Activated naive CD8-positive, alpha-beta T cell treated with anti-CD3 and anti-CD28 coated beads for 36 hours (primary cell): ENCODE data around the gene CD2BP2. TPM values are rescaled to one million over a fixed set of nuclear protein-coding genes. Genes with fewer than 3 reads are reported as not detected.

Source experiments
- DNase-seq: peaks from one replicate; pipeline ENCODE4 v3.0.0; 2021
- H3K27ac Mint-ChIP-seq: one replicate; pipeline ENCODE4 v1.8.0; 2022; ENCODE audit warnings: mild to moderate bottlenecking, moderate library complexity, mixed read lengths
- H3K27me3 Mint-ChIP-seq: one replicate; pipeline ENCODE4 v1.8.0; 2022; ENCODE audit warnings: mild to moderate bottlenecking, mixed read lengths
- H3K36me3 Mint-ChIP-seq: one replicate; pipeline ENCODE4 v1.8.0; 2021; ENCODE audit warnings: mild to moderate bottlenecking, mixed read lengths
- H3K4me1 Mint-ChIP-seq: one replicate; pipeline ENCODE4 v1.8.0; 2021; ENCODE audit warnings: mixed read lengths
- H3K4me3 Mint-ChIP-seq: one replicate; pipeline ENCODE4 v1.8.0; 2022; ENCODE audit warnings: mild to moderate bottlenecking, moderate library complexity, mixed read lengths
- H3K9me3 Mint-ChIP-seq: one replicate; pipeline ENCODE4 v1.8.0; 2022; ENCODE audit warnings: mixed read lengths
- total RNA-seq, 2 experiments: library from RNA; stranded (reverse); gene quantifications; one replicate each; pipeline ENCODE4 v1.2.3, GENCODE V29; 2021

The CD2BP2 gene
- total RNA-seq, 2 experiments from 2014 or later, result 60.7 to 66.8 TPM

- no peaks in the 10 kb centered on the region for H3K9me3 Mint-ChIP-seq
- peak overlapping the region; percentile 92 for H3K4me3 Mint-ChIP-seq
- peak; percentile 39 for DNase-seq
- peak overlapping the region; percentile 96 for H3K27ac Mint-ChIP-seq
- H3K4me1 Mint-ChIP-seq, result peaks cover 45% of the 10 kb centered on the region
- peaks cover 42% of the 10 kb centered on the region for H3K36me3 Mint-ChIP-seq
- H3K27me3 Mint-ChIP-seq, result peaks cover 3% of the 10 kb centered on the region
Measured at GRCh38 chr16:30381291-30382041, 26.4 kb upstream of the CD2BP2 start.

- Mint-ChIP-seq H3K36me3 (peaks cover 42% of the 10 kb centered on the region), H3K4me3 (peak overlapping the region; percentile 92), H3K27ac (peak overlapping the region; percentile 96), H3K9me3 (no peaks in the 10 kb centered on the region), H3K4me1 (peaks cover 45% of the 10 kb centered on the region), H3K27me3 (peaks cover 3% of the 10 kb centered on the region)
- no peak for DNase-seq
Measured at GRCh38 chr16:30380803-30381208, 25.7 kb upstream of the CD2BP2 start.

GRCh38 chr16:30380072-30380802, 25.1 kb upstream of the CD2BP2 start:
- peaks cover 42% of the 10 kb centered on the region for H3K36me3 Mint-ChIP-seq
- H3K27ac Mint-ChIP-seq, result peak overlapping the region; percentile 100
- H3K4me1 Mint-ChIP-seq, result peaks cover 47% of the 10 kb centered on the region
- H3K4me3 Mint-ChIP-seq, result peak overlapping the region; percentile 96
- DNase-seq, result no peak
- no peaks in the 10 kb centered on the region for H3K9me3 Mint-ChIP-seq
- H3K27me3 Mint-ChIP-seq, result peaks cover 3% of the 10 kb centered on the region

GRCh38 chr16:30379158-30379783, 24.2 kb upstream of the CD2BP2 start:
- Mint-ChIP-seq H3K9me3 (no peaks in the 10 kb centered on the region), H3K27ac (peak overlapping the region; percentile 100), H3K27me3 (peaks cover 3% of the 10 kb centered on the region), H3K4me1 (peaks cover 47% of the 10 kb centered on the region), H3K4me3 (peak overlapping the region; percentile 96), H3K36me3 (peaks cover 42% of the 10 kb centered on the region)
- DNase-seq, result no peak

GRCh38 chr16:30378236-30379157, 23.4 kb upstream of the CD2BP2 start:
- no peaks in the 10 kb centered on the region for H3K9me3 Mint-ChIP-seq
- H3K4me3 Mint-ChIP-seq, result peak overlapping the region; percentile 96
- H3K36me3 Mint-ChIP-seq, result peaks cover 38% of the 10 kb centered on the region
- peaks cover 44% of the 10 kb centered on the region for H3K4me1 Mint-ChIP-seq
- peak; percentile 100 for DNase-seq
- H3K27me3 Mint-ChIP-seq, result peaks cover 3% of the 10 kb centered on the region
- peak overlapping the region; percentile 100 for H3K27ac Mint-ChIP-seq

- peak overlapping the region; percentile 96 for H3K4me3 Mint-ChIP-seq
- H3K4me1 Mint-ChIP-seq, result peaks cover 41% of the 10 kb centered on the region
- peaks cover 38% of the 10 kb centered on the region for H3K36me3 Mint-ChIP-seq
- no peaks in the 10 kb centered on the region for H3K9me3 Mint-ChIP-seq
- peaks cover 3% of the 10 kb centered on the region for H3K27me3 Mint-ChIP-seq
- DNase-seq, result peak; percentile 85
- H3K27ac Mint-ChIP-seq, result peak overlapping the region; percentile 100
Measured at GRCh38 chr16:30377812-30378235, 22.7 kb upstream of the CD2BP2 start.

GRCh38 chr16:30377050-30377811, 22.1 kb upstream of the CD2BP2 start:
- peaks cover 38% of the 10 kb centered on the region for H3K36me3 Mint-ChIP-seq
- H3K27me3 Mint-ChIP-seq, result peaks cover 3% of the 10 kb centered on the region
- peaks cover 37% of the 10 kb centered on the region for H3K4me1 Mint-ChIP-seq
- no peaks in the 10 kb centered on the region for H3K9me3 Mint-ChIP-seq
- peak overlapping the region; percentile 96 for H3K4me3 Mint-ChIP-seq
- H3K27ac Mint-ChIP-seq, result peak overlapping the region; percentile 100
- DNase-seq, result no peak

GRCh38 chr16:30376461-30376902, 21.4 kb upstream of the CD2BP2 start:
- H3K27me3 Mint-ChIP-seq, result peaks cover 3% of the 10 kb centered on the region

GRCh38 chr16:30375864-30376263, 20.8 kb upstream of the CD2BP2 start:
- Mint-ChIP-seq H3K9me3 (no peaks in the 10 kb centered on the region), H3K4me1 (peaks cover 39% of the 10 kb centered on the region), H3K4me3 (no peak overlapping the region), H3K27me3 (peaks cover 3% of the 10 kb centered on the region), H3K27ac (peak overlapping the region; percentile 42), H3K36me3 (peaks cover 29% of the 10 kb centered on the region)
- no peak for DNase-seq

More at GRCh38 chr16:30376461-30376902, 21.4 kb upstream of the CD2BP2 start:
- no peak for DNase-seq
- peaks cover 41% of the 10 kb centered on the region for H3K4me1 Mint-ChIP-seq
- peaks cover 35% of the 10 kb centered on the region for H3K36me3 Mint-ChIP-seq
- H3K4me3 Mint-ChIP-seq, result no peak overlapping the region
- H3K27ac Mint-ChIP-seq, result peak overlapping the region; percentile 100
- H3K9me3 Mint-ChIP-seq, result no peaks in the 10 kb centered on the region

- no peaks in the 10 kb centered on the region for H3K9me3 Mint-ChIP-seq
- peaks cover 6% of the 10 kb centered on the region for H3K27me3 Mint-ChIP-seq
- peaks cover 30% of the 10 kb centered on the region for H3K4me1 Mint-ChIP-seq
- no peak within 1 kb of the TSS for H3K4me3 Mint-ChIP-seq
- DNase-seq, result no peak
- H3K27ac Mint-ChIP-seq, result peak within 1 kb of the TSS; percentile 48
- peaks cover 19% of the 10 kb centered on the region for H3K36me3 Mint-ChIP-seq
Measured at GRCh38 chr16:30374538-30374937, 19.4 kb upstream of the CD2BP2 start, which contains the start of gene MYL11. TSS of gene MYL11 (plus strand) at chr16:30374802. CDS start at chr16:30374858, 56 bp downstream.

GRCh38 chr16:30372725-30373124, 17.6 kb upstream of the CD2BP2 start:
- H3K27me3 Mint-ChIP-seq, result peaks cover 4% of the 10 kb centered on the region
- DNase-seq, result no peak
- H3K36me3 Mint-ChIP-seq, result peaks cover 12% of the 10 kb centered on the region
- H3K4me1 Mint-ChIP-seq, result peaks cover 27% of the 10 kb centered on the region
- H3K4me3 Mint-ChIP-seq, result no peak overlapping the region
- no peaks in the 10 kb centered on the region for H3K9me3 Mint-ChIP-seq
- peak overlapping the region; percentile 36 for H3K27ac Mint-ChIP-seq

GRCh38 chr16:30372038-30372712, 17.1 kb upstream of the CD2BP2 start:
- Mint-ChIP-seq H3K27ac (peak overlapping the region; percentile 94), H3K36me3 (peaks cover 10% of the 10 kb centered on the region), H3K9me3 (no peaks in the 10 kb centered on the region), H3K4me1 (peaks cover 28% of the 10 kb centered on the region), H3K4me3 (peak overlapping the region; percentile 83), H3K27me3 (peaks cover 4% of the 10 kb centered on the region)
- no peak for DNase-seq

GRCh38 chr16:30371248-30371816, 16.2 kb upstream of the CD2BP2 start:
- no peak for DNase-seq
- peaks cover 34% of the 10 kb centered on the region for H3K4me1 Mint-ChIP-seq
- no peaks in the 10 kb centered on the region for H3K9me3 Mint-ChIP-seq
- H3K4me3 Mint-ChIP-seq, result peak overlapping the region; percentile 83
- peak overlapping the region; percentile 94 for H3K27ac Mint-ChIP-seq
- H3K27me3 Mint-ChIP-seq, result peaks cover 4% of the 10 kb centered on the region
- peaks cover 9% of the 10 kb centered on the region for H3K36me3 Mint-ChIP-seq
